Thyroid gland (tissue), 4 donors: ENCODE results near the gene EMC6.
A peak's percentile ranks its signal among the peaks of the same experiment; 100 is the strongest.

Experiments used
- CTCF ChIP-seq, 6 experiments: fragments of 200-600 bp in 3 of 6; fragments of 450-650 bp in 3 of 6; sonication (generic) in 3 of 6; IDR thresholded peaks; one replicate each; pipeline ENCODE4 v1.5.1; 2016 to 2019; ENCODE audit warnings: antibody characterized with exemption in 6 of 6, mild to moderate bottlenecking in 2 of 6, inconsistent platforms in 1 of 6, moderate library complexity in 1 of 6
- POLR2A ChIP-seq, 2 donors: fragments of 450-650 bp; IDR thresholded peaks; one replicate each; pipeline ENCODE4 v1.6.1; 2017; ENCODE audit warnings: antibody characterized with exemption in 2 of 2, mild to moderate bottlenecking in 2 of 2, moderate library complexity in 1 of 2

DNA sequence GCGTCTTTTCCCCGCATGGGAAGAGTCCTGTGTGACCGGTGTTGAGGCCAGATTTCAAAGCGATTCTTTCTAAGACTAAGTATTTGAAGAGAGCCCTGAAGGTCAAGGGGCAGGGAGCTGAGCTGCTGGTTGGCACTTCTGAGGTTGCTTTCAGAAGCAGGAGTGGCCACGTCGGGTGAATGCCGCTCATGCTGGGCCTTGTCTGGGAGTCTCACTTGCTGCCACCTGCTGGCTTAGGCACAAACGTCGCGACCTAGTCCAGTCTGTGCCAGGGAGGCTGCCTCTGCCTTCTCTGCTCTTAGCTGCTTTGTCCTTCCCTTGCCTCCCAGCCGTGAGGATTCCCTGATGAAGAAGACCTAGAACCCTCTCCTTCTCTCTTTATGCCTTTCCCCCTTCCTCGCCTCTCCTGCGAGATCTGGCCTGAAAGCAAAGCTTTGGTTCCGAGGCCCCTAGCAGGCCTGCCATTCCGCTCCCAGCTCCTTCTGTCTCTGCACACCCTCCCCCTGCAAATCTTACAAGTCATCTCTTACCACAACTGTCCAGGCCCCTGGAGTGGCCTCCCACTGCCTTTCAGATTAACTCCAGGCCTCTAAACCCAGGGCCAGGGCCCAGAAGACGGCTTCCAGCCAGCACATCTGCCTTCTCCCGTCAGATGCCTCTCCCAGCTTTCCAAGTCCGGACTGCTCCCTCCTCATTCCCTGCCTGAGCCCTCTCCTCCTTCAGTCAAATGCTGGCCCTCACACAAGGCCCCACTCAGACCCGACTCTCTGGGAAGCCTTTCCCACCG, 20.6 kb upstream of the EMC6 start:
- TF ChIP-seq CTCF (IDR thresholded peaks at IDR 0.05) (peak in 2 of 6 experiments; percentile 8 to 27), POLR2A (IDR thresholded peaks at IDR 0.05) (no peak)
